Testis (tissue), 2 donors: ENCODE results near the gene DGKD.

ENCODE experiments used
- POLR2A ChIP-seq: fragments of 450-650 bp; IDR thresholded peaks from one replicate; pipeline ENCODE4 v1.6.1; 2017; ENCODE audit warnings: antibody characterized with exemption, mild to moderate bottlenecking, moderate library complexity
- TF ChIP-seq, protein P1 (sequence below), 3 experiments: fragments of 450-650 bp in 2 of 3; fragments of 200-600 bp in 1 of 3; sonication (generic) in 1 of 3; IDR thresholded peaks; one replicate each; pipeline ENCODE4 v1.5.1; 2016 to 2019; ENCODE audit warnings: antibody characterized with exemption in 3 of 3, mild to moderate bottlenecking in 2 of 3, moderate library complexity in 1 of 3

DNA sequence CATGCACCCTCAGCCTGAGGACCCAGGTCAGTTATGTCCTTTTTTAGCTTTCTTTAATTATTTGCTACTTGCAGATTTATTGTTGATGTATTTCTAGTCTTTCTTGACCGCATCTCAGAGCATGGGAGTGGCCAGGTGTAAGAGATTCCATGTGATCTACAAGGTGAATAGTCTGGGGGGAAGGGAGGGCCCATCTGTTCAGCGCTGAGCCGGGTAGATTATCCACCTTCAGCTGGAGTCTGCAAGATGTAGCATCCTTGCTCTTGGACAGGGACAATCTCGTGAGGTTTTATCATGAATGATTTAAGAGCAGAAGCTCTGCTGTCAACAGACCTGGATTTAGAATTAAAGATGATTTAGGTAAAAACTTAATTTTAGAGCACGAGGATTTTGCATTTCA lies 12.0 kb upstream of the DGKD start:
- no peak for TF ChIP-seq POLR2A
- TF ChIP-seq, protein P1, sequence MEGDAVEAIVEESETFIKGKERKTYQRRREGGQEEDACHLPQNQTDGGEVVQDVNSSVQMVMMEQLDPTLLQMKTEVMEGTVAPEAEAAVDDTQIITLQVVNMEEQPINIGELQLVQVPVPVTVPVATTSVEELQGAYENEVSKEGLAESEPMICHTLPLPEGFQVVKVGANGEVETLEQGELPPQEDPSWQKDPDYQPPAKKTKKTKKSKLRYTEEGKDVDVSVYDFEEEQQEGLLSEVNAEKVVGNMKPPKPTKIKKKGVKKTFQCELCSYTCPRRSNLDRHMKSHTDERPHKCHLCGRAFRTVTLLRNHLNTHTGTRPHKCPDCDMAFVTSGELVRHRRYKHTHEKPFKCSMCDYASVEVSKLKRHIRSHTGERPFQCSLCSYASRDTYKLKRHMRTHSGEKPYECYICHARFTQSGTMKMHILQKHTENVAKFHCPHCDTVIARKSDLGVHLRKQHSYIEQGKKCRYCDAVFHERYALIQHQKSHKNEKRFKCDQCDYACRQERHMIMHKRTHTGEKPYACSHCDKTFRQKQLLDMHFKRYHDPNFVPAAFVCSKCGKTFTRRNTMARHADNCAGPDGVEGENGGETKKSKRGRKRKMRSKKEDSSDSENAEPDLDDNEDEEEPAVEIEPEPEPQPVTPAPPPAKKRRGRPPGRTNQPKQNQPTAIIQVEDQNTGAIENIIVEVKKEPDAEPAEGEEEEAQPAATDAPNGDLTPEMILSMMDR (IDR thresholded peaks at IDR 0.05): no peak
